Testis (tissue), 3 donors: ENCODE data around the gene TCF3. TPM values are rescaled to one million over a fixed set of nuclear protein-coding genes. Genes with fewer than 3 reads are reported as not detected.

Experiments
- DNase-seq: peaks from one replicate; pipeline ENCODE4 v3.0.0-alpha.2; 2019
- H3K27ac ChIP-seq, 2 donors: fragments of 200-600 bp; sonication (generic); one replicate each; pipeline ENCODE4 v1.5.1; 2019
- H3K27me3 ChIP-seq: fragments of 200-600 bp; sonication (generic); one replicate; pipeline ENCODE4 v1.5.1; 2019
- H3K36me3 ChIP-seq: fragments of 200-600 bp; sonication (generic); one replicate; pipeline ENCODE4 v1.5.1; 2017; ENCODE audit warnings: low read depth; ENCODE audit errors: missing control alignments
- H3K4me1 ChIP-seq: fragments of 200-600 bp; sonication (generic); one replicate; pipeline ENCODE4 v1.5.1; 2019
- H3K4me3 ChIP-seq, 2 donors: fragments of 200-600 bp; sonication (generic); one replicate each; pipeline ENCODE4 v1.5.1; 2017 to 2019
- H3K9me3 ChIP-seq: fragments of 200-600 bp; sonication (generic); one replicate; pipeline ENCODE4 v1.5.1; 2017
- CTCF ChIP-seq, 3 experiments: fragments of 450-650 bp in 2 of 3; fragments of 200-600 bp in 1 of 3; sonication (generic) in 1 of 3; IDR thresholded peaks; one replicate each; pipeline ENCODE4 v1.5.1; 2016 to 2019; ENCODE audit warnings: antibody characterized with exemption in 3 of 3, mild to moderate bottlenecking in 2 of 3, moderate library complexity in 1 of 3
- POLR2A ChIP-seq: fragments of 450-650 bp; IDR thresholded peaks from one replicate; pipeline ENCODE4 v1.6.1; 2017; ENCODE audit warnings: antibody characterized with exemption, mild to moderate bottlenecking, moderate library complexity
- WGBS, 2 donors: methylation state at CpG; one replicate each; pipeline ENCODE4 v1.1.5; 2018; 5-methylcytosine and 5-hydroxymethylcytosine counted together
- intact Hi-C: fragments of 100-400 bp; cut with DNase I; formaldehyde crosslinking; loops from one replicate; pipeline ENCODE4 v1.15.1; 2023; ENCODE audit warnings: low total_unique reads
- polyA plus RNA-seq: library from polyadenylated mRNA; stranded (reverse); fragments of 350-450 nt; fragmentation: Illumina TruSeq; extraction: RNeasy Lipid Tissue Mini Kit (QIAGEN cat#74804); gene quantifications from one replicate; pipeline ENCODE4 v1.2.3, GENCODE V29; 2014; ENCODE audit warnings: low read depth, low replicate concordance; ENCODE audit not compliant: insufficient read depth
- total RNA-seq, 2 donors: library from RNA; depleted of rRNA; stranded (reverse); fragments of >200 nt; gene quantifications; one replicate each; pipeline ENCODE4 v1.2.3, GENCODE V29; 2016

Gene TCF3
- total and polyA plus RNA-seq, 3 donors from 2014 or later, result 157 to 423 (median 330) TPM

DNA sequence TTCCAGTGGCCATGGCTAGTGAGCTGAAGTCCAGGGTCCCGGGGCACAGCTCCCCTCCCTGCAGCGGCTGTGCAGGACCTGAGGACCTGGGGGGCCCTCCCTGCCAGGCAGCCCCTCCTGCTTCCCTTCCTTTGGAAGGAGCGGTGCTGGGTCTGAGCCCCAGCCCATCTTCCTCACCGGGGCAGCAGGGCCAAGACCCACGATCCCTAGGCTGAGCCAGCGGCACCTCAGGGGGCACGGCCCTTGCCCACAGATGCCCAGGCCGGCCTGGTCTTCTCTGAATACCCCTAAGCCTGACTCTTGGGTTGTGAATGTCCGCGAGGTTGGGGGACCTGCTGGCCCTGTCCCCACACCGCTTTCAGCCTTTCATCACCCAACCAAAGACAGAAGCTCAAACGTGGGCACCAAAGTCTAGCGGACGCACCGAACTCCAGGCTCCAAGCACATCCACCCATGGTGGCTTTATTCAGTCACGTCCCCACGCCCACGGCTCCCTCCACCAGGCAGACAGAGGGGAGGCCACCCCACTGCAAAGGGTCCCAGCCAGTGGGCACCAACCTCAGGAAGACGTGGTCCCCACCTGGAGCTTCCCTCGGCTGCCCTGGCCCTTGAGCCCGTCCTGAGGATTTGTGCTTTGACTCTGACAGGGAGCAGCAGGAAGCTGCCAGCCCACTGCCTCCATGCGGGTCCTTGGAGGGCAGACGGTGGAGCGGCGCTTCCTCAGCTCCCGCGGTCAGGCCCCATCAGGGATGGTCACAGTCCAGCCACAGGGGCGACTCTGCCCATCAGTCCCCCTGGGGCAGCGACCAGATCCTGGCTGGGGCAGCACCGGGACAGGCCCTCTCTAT, 75.9 kb downstream of the TCF3 start:
- WGBS, 2 donors, result 86 to 91% methylated on average over 10 to 28 of the region's 30 CpGs

DNA sequence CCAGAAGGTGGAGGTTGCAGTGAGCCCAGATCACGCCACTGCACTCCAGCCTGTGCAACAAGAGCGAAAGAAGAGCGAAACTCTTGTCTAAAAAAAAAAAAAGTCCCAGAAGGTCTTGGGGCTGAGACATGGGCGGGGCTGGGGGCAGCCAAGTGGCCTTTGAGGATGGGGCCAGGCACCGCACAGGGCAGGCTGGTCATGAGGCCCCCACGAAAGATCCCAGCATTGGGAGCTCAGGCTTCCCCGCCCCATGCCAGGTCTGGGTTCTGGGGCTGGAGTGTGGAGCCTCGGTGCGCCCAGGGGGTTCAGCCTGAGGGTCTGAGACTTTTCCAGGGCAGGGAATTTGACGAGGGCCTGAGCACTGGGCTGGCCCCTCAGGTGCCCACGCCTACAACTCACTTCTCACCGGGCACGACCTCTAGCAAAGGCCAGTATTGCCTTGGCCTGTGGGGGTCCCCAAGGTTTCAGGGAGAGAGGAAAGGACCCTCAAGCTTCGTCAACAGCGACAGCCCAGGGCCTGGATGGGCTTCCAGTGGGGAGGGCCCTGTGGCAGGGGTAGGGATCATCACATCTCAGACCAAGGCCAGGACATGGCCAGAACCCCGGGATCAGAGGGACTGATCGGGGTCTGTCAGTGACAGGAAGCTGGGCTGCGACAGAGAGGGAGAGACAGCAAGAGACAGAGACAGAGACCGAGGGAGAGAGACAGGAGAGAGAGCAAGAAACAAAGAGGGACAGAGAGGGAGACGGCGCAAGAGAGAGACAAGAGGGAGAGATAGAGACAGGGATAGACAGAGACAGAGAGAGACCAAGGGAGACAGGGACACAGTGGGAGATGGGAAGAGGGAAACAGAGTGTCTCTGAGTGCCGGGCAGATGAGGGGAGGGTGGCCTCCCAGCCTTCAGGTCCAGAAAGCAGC, 76.8 kb downstream of the TCF3 start:
- WGBS, 2 donors, result 79 to 85% methylated on average over 22 of the region's 22 CpGs
- intact Hi-C loops, result no loop called here
- Histone ChIP-seq H3K4me1 (no peaks in the 10 kb centered on the region), H3K9me3 (no peaks in the 10 kb centered on the region), H3K27ac (no peak overlapping the region), H3K27me3 (no peaks in the 10 kb centered on the region), H3K36me3 (no peaks in the 10 kb centered on the region), H3K4me3 (no peak overlapping the region)
- DNase-seq, result no peak
- TF ChIP-seq POLR2A (no peak), CTCF (IDR thresholded peaks at IDR 0.05) (no peak)

More for the DNA sequence above, 75.9 kb downstream of the TCF3 start:
- intact Hi-C loops, result no loop called here
- H3K4me1 ChIP-seq, result no peaks in the 10 kb centered on the region
- H3K27ac ChIP-seq, result no peak overlapping the region
- no peak for DNase-seq
- no peaks in the 10 kb centered on the region for H3K27me3 ChIP-seq
- TF ChIP-seq CTCF (IDR thresholded peaks at IDR 0.05) (no peak), POLR2A (no peak)
- no peak overlapping the region for H3K4me3 ChIP-seq
- H3K9me3 ChIP-seq, result no peaks in the 10 kb centered on the region
- no peaks in the 10 kb centered on the region for H3K36me3 ChIP-seq

DNA sequence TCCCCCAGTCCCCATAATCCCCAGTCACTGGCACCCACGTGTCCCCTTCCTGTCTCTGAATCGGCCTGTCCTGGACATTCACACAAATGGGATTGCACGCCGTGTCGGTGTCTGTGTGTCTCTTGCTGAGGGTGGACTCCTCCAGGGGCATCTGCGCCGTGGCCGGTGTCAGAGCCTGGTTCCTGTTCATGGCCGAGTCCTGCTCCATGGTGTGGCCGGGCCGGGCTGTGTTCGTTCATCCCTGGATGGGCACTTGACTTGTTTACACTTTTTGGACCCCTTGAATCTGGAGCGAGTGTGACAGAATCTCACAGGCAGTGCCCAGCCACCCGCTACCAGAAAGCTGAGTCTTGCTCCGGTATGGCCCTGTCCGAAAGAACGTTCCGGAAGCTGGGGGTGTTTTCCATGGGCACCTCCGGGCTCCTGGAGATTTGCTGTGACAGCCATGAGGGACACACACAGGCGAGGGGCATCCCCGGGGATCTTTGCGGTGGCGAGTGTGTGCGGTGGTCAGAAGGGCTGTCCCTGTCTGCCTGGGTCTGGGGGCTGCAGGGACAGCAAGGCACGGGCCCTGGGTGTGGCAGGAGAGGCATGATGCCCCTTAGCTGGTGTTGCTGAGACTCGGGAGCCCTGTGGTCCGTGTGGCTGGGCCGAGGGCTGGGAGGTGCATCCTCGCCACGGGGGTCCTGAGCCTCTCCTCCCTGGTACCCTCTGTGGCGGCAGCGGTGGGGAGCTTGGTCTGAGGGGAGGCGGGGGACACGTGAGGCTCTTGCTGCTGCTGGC, 77.9 kb downstream of the TCF3 start:
- no peaks in the 10 kb centered on the region for H3K9me3 ChIP-seq
- no peaks in the 10 kb centered on the region for H3K36me3 ChIP-seq
- H3K27ac ChIP-seq, result no peak overlapping the region
- DNase-seq, result no peak
- no peak for TF ChIP-seq CTCF (IDR thresholded peaks at IDR 0.05)
- no peak for TF ChIP-seq POLR2A
- intact Hi-C loops, result no loop called here
- 82 to 88% methylated on average over 5 to 34 of the region's 34 CpGs for WGBS, 2 donors
- no peaks in the 10 kb centered on the region for H3K4me1 ChIP-seq
- H3K4me3 ChIP-seq, result no peak overlapping the region
- H3K27me3 ChIP-seq, result no peaks in the 10 kb centered on the region

- no peak for TF ChIP-seq POLR2A
- TF ChIP-seq CTCF (IDR thresholded peaks at IDR 0.05), result no peak
- no peak overlapping the region for H3K27ac ChIP-seq
- no peaks in the 10 kb centered on the region for H3K27me3 ChIP-seq
- no peak for DNase-seq
- H3K4me3 ChIP-seq, result no peak overlapping the region
- intact Hi-C loops, result no loop called here
- H3K9me3 ChIP-seq, result no peaks in the 10 kb centered on the region
- peaks cover 6% of the 10 kb centered on the region for H3K4me1 ChIP-seq
- WGBS, 2 donors, result 85 to 87% methylated on average over 9 of the region's 9 CpGs
- H3K36me3 ChIP-seq, result no peaks in the 10 kb centered on the region
Measured at GRCh38 chr19:1572795-1573194, 79.6 kb downstream of the TCF3 start.
